H9 (cell line): ENCODE data around the gene CD7. TPM values are rescaled to one million over a fixed set of nuclear protein-coding genes. Genes with fewer than 3 reads are reported as not detected.
A peak's percentile ranks its signal among the peaks of the same experiment; 100 is the strongest.

Experiments used
- DNase-seq: peaks from one replicate; pipeline ENCODE4 v3.0.0-alpha.2; 2017
- H2AFZ ChIP-seq: one replicate; pipeline ENCODE4 v1.6.1; 2013; ENCODE audit warnings: mild to moderate bottlenecking, low read length, control low read depth, moderate library complexity
- H2AK5ac ChIP-seq: 2 replicates; pipeline ENCODE4 v1.6.1; 2013; ENCODE audit warnings: low read length, control low read depth, mixed read lengths; ENCODE audit not compliant: insufficient read length
- H2BK120ac ChIP-seq: one replicate; pipeline ENCODE4 v1.6.1; 2013; ENCODE audit warnings: low read depth, mild to moderate bottlenecking, low read length, control low read depth, inconsistent platforms; ENCODE audit not compliant: poor library complexity, severe bottlenecking
- H2BK12ac ChIP-seq: 2 replicates; pipeline ENCODE4 v1.6.1; 2013; ENCODE audit warnings: low read length, control low read depth, mixed read lengths, low read depth; ENCODE audit not compliant: insufficient read length
- H2BK15ac ChIP-seq: 2 replicates; pipeline ENCODE4 v1.6.1; 2013; ENCODE audit warnings: low read depth, low read length, control low read depth
- H2BK20ac ChIP-seq: one replicate; pipeline ENCODE4 v1.6.1; 2013; ENCODE audit warnings: low read depth, mild to moderate bottlenecking, low read length, control low read depth, inconsistent platforms; ENCODE audit not compliant: poor library complexity, severe bottlenecking
- H2BK5ac ChIP-seq: 2 replicates; pipeline ENCODE4 v1.6.1; 2013; ENCODE audit warnings: low read length, control low read depth, mixed read lengths; ENCODE audit not compliant: insufficient read length
- H3K14ac ChIP-seq: 2 replicates; pipeline ENCODE4 v1.6.1; 2013; ENCODE audit warnings: low read length, control low read depth; ENCODE audit not compliant: insufficient read depth
- H3K18ac ChIP-seq: 2 replicates; pipeline ENCODE4 v1.6.1; 2013; ENCODE audit warnings: low read depth, mild to moderate bottlenecking, mixed read lengths, low read length, control low read depth; ENCODE audit not compliant: insufficient read length
- H3K23ac ChIP-seq: 2 replicates; pipeline ENCODE4 v1.6.1; 2013; ENCODE audit warnings: low read length, control low read depth, mixed read lengths, low read depth; ENCODE audit not compliant: insufficient read length
- H3K23me2 ChIP-seq: 2 replicates; pipeline ENCODE4 v1.6.1; 2013; ENCODE audit warnings: low read depth, mild to moderate bottlenecking, mixed read lengths, low read length, control low read depth; ENCODE audit not compliant: insufficient read length, poor library complexity, severe bottlenecking
- H3K27ac ChIP-seq: 2 replicates; pipeline ENCODE4 v1.5.1; 2013; ENCODE audit warnings: low read length, control low read depth, mixed read lengths, low read depth; ENCODE audit not compliant: insufficient read length
- H3K27me3 ChIP-seq: 2 replicates; pipeline ENCODE4 v1.6.1; 2013; ENCODE audit warnings: low read length, control low read depth, inconsistent platforms; ENCODE audit not compliant: insufficient read depth
- H3K4ac ChIP-seq: 2 replicates; pipeline ENCODE4 v1.6.1; 2013; ENCODE audit warnings: low read depth, mild to moderate bottlenecking, control low read depth, inconsistent platforms, low read length, moderate library complexity
- H3K4me1 ChIP-seq: 2 replicates; pipeline ENCODE4 v1.6.1; 2013; ENCODE audit warnings: low read length, control low read depth, inconsistent platforms; ENCODE audit not compliant: insufficient read depth
- H3K4me2 ChIP-seq: 2 replicates; pipeline ENCODE4 v1.6.1; 2013; ENCODE audit warnings: low read length, control low read depth, mixed read lengths; ENCODE audit not compliant: insufficient read length, insufficient read depth
- H3K56ac ChIP-seq: 2 replicates; pipeline ENCODE4 v1.6.1; 2013; ENCODE audit warnings: low read depth, mild to moderate bottlenecking, mixed read lengths, low read length, control low read depth; ENCODE audit not compliant: insufficient read length
- H3K79me1 ChIP-seq: 2 replicates; pipeline ENCODE4 v1.6.1; 2013; ENCODE audit warnings: low read depth, mild to moderate bottlenecking, moderate library complexity, low read length, control low read depth, inconsistent platforms; ENCODE audit not compliant: insufficient read depth, poor library complexity, severe bottlenecking
- H3K79me2 ChIP-seq: 2 replicates; pipeline ENCODE4 v1.6.1; 2013; ENCODE audit warnings: low read length, control low read depth, inconsistent platforms; ENCODE audit not compliant: insufficient read depth
- H3K9ac ChIP-seq: 2 replicates; pipeline ENCODE4 v1.6.1; 2013; ENCODE audit warnings: low read length, control low read depth, mixed read lengths; ENCODE audit not compliant: insufficient read length; ENCODE audit errors: extremely low read depth
- H3K9me3 ChIP-seq: one replicate; pipeline ENCODE4 v1.6.1; 2013; ENCODE audit warnings: low read depth, low read length, inconsistent platforms; ENCODE audit not compliant: control insufficient read depth
- H3T11ph ChIP-seq: one replicate; pipeline ENCODE4 v1.6.1; 2013; ENCODE audit warnings: mild to moderate bottlenecking, low read length, control low read depth, inconsistent platforms
- H4K20me1 ChIP-seq: one replicate; pipeline ENCODE4 v1.6.1; 2013; ENCODE audit not compliant: control insufficient read depth, insufficient read length, insufficient read depth
- H4K5ac ChIP-seq: 2 replicates; pipeline ENCODE4 v1.6.1; 2013; ENCODE audit warnings: low read depth, mild to moderate bottlenecking, mixed read lengths, low read length, control low read depth; ENCODE audit not compliant: insufficient read length
- H4K8ac ChIP-seq: replicated peaks from 2 replicates; pipeline ENCODE4 v1.6.1; 2013; ENCODE audit warnings: low read length, control low read depth, mixed read lengths, low read depth; ENCODE audit not compliant: insufficient read length
- H4K91ac ChIP-seq: 2 replicates; pipeline ENCODE4 v1.6.1; 2013; ENCODE audit warnings: low read depth, mild to moderate bottlenecking, moderate library complexity, mixed read lengths, low read length, control low read depth; ENCODE audit not compliant: insufficient read length
- H3K27ac Mint-ChIP-seq, 3 experiments: 2 replicates in 2 of 3; 3 replicates in 1 of 3; pipeline ENCODE4 v1.8.0; 2020 to 2021; ENCODE audit warnings: mixed read lengths in 3 of 3, mild to moderate bottlenecking in 1 of 3, moderate library complexity in 1 of 3
- H3K27me3 Mint-ChIP-seq: 2 replicates; pipeline ENCODE4 v1.8.0; 2021; ENCODE audit warnings: low read depth, mild to moderate bottlenecking, moderate library complexity, mixed read lengths
- H3K36me3 Mint-ChIP-seq, 3 experiments: 2 replicates in 2 of 3; 3 replicates in 1 of 3; pipeline ENCODE4 v1.8.0; 2020 to 2021; ENCODE audit warnings: low read depth in 3 of 3, mixed read lengths in 3 of 3; ENCODE audit not compliant: insufficient read depth in 1 of 3
- H3K4me1 Mint-ChIP-seq, 2 experiments: 2 replicates each; pipeline ENCODE4 v1.8.0; 2020; ENCODE audit warnings: mixed read lengths in 2 of 2
- H3K4me3 Mint-ChIP-seq, 2 experiments: 2 replicates in 1 of 2; 3 replicates in 1 of 2; pipeline ENCODE4 v1.8.0; 2020 to 2021; ENCODE audit warnings: mild to moderate bottlenecking in 2 of 2, mixed read lengths in 2 of 2, moderate library complexity in 1 of 2
- H3K9me3 Mint-ChIP-seq, 2 experiments: 2 replicates in 1 of 2; 3 replicates in 1 of 2; pipeline ENCODE4 v1.8.0; 2020; ENCODE audit warnings: mild to moderate bottlenecking in 2 of 2, mixed read lengths in 2 of 2, moderate library complexity in 1 of 2
- CTCF ChIP-seq: fragments of 200-600 bp; sonication (generic); conservative IDR thresholded peaks from 3 replicates; pipeline ENCODE4 v1.8.0; 2021; ENCODE audit warnings: antibody characterized with exemption, mild to moderate bottlenecking
- WGBS: extraction: QIAGEN DNeasy Blood & Tissue Kit; methylation state at CpG from one replicate; pipeline ENCODE4 v1.1.7; 2013; ENCODE audit warnings: missing lambda C conversion rate, low lambda C conversion rate, mixed read lengths; ENCODE audit not compliant: insufficient read length; ENCODE audit errors: extremely low coverage; 5-methylcytosine and 5-hydroxymethylcytosine counted together
- total RNA-seq: library from RNA; stranded (reverse); gene quantifications from 2 replicates; pipeline ENCODE4 v1.2.1, GENCODE V29; 2021

CD7 gene
- total RNA-seq, 1 experiment from 2014 or later = 0.35 TPM

- H3K79me1 ChIP-seq = no peaks in the 10 kb centered on the region
- no peaks in the 10 kb centered on the region for H3K36me3 Mint-ChIP-seq
- H3K27me3 ChIP-seq = no peaks in the 10 kb centered on the region
- H4K91ac ChIP-seq = no peak within 1 kb of the TSS
- H3T11ph ChIP-seq = no peak within 1 kb of the TSS
- no peak within 1 kb of the TSS for H4K8ac ChIP-seq
- peaks cover 11 to 28% of the 10 kb centered on the region in 2 experiments for H3K4me1 Mint-ChIP-seq
- no peak within 1 kb of the TSS for H2BK5ac ChIP-seq
- DNase-seq = peak; percentile 62
- no peak within 1 kb of the TSS for H2AK5ac ChIP-seq
- H3K27me3 Mint-ChIP-seq = peaks cover 17% of the 10 kb centered on the region
- H4K5ac ChIP-seq = no peak within 1 kb of the TSS
- H3K18ac ChIP-seq = no peak within 1 kb of the TSS
- no peak within 1 kb of the TSS for H2BK12ac ChIP-seq
- no peak within 1 kb of the TSS for H3K4me3 Mint-ChIP-seq
- no peaks in the 10 kb centered on the region for H4K20me1 ChIP-seq
- no peaks in the 10 kb centered on the region for H3K9me3 Mint-ChIP-seq
- peaks cover 2% of the 10 kb centered on the region; the same call in 1 of the 2 replicates for H3K4me1 ChIP-seq
- H3K79me2 ChIP-seq = no peaks in the 10 kb centered on the region
- WGBS = no CpG with 5 or more reads among the region's 21 CpGs
- H3K4me2 ChIP-seq = no peak within 1 kb of the TSS
- no peak within 1 kb of the TSS for H3K4ac ChIP-seq
- H3K14ac ChIP-seq = no peak within 1 kb of the TSS
- no peak within 1 kb of the TSS for H2BK20ac ChIP-seq
- H3K23ac ChIP-seq = no peak within 1 kb of the TSS
- H3K9ac ChIP-seq = no peak within 1 kb of the TSS
- no peaks in the 10 kb centered on the region for H3K23me2 ChIP-seq
- no peak for TF ChIP-seq CTCF
- no peak within 1 kb of the TSS for H2AFZ ChIP-seq
- H3K9me3 ChIP-seq = no peaks in the 10 kb centered on the region
- no peak within 1 kb of the TSS for H2BK15ac ChIP-seq
- no peak within 1 kb of the TSS for H3K56ac ChIP-seq
- H3K27ac ChIP-seq = no peak within 1 kb of the TSS
- peak within 1 kb of the TSS in 1 of 3 experiments; percentile 0; a peak in 1 of 7 replicates for H3K27ac Mint-ChIP-seq
- H2BK120ac ChIP-seq = no peak within 1 kb of the TSS
Measured at GRCh38 chr17:82358465-82359350, 41.3 kb upstream of the CD7 start, which contains the start of gene TEX19. Gene TEX19 (plus strand): TSS chr17:82359247. CDS start chr17:82362151, 2,904 bp downstream.
